GM23338 (cell line): Measurements from ENCODE around the gene CCDC6. TPM values are rescaled to one million over a fixed set of nuclear protein-coding genes. Genes with fewer than 3 reads are reported as not detected.

ENCODE experiments used
- ATAC-seq: fragments of 200-7000 bp; cut with Tn5 transposase; 3 replicates; pipeline ENCODE4 v1.9.1; 2020
- DNase-seq: peaks from one replicate; pipeline ENCODE4 v3.0.0-alpha.2; 2015; ENCODE audit warnings: low spot score
- H2AFZ ChIP-seq: fragments of 200-600 bp; sonication (generic); 2 replicates; pipeline ENCODE4 v1.8.0; 2016; ENCODE audit warnings: antibody characterized with exemption, mild to moderate bottlenecking, moderate library complexity
- H3F3A ChIP-seq: fragments of 200-600 bp; sonication (generic); replicated peaks from 2 replicates; pipeline ENCODE4 v1.8.0; 2017; ENCODE audit warnings: antibody characterized with exemption, mixed run types, low read depth
- H3K27ac ChIP-seq: fragments of 200-600 bp; sonication (generic); 2 replicates; pipeline ENCODE4 v1.6.1; 2016; ENCODE audit warnings: low read depth
- H3K27me3 ChIP-seq: fragments of 200-600 bp; sonication (generic); 2 replicates; pipeline ENCODE4 v1.8.0; 2016; ENCODE audit warnings: mild to moderate bottlenecking, mixed run types, moderate library complexity; ENCODE audit not compliant: insufficient read depth
- H3K36me3 ChIP-seq: fragments of 200-600 bp; sonication (generic); 2 replicates; pipeline ENCODE4 v1.8.0; 2016; ENCODE audit warnings: mild to moderate bottlenecking; ENCODE audit not compliant: insufficient read depth
- H3K4me1 ChIP-seq: fragments of 200-600 bp; sonication (generic); 2 replicates; pipeline ENCODE4 v1.8.0; 2016; ENCODE audit warnings: mild to moderate bottlenecking, moderate library complexity; ENCODE audit not compliant: insufficient read depth
- H3K4me2 ChIP-seq: fragments of 200-600 bp; sonication (generic); 2 replicates; pipeline ENCODE4 v1.7.1; 2017; ENCODE audit warnings: mixed run types
- H3K4me3 ChIP-seq: fragments of 200-600 bp; sonication (generic); 2 replicates; pipeline ENCODE4 v1.6.1; 2016; ENCODE audit warnings: mixed run types
- H3K79me2 ChIP-seq: fragments of 200-600 bp; sonication (generic); replicated peaks from 2 replicates; pipeline ENCODE4 v1.8.0; 2017; ENCODE audit warnings: mild to moderate bottlenecking; ENCODE audit not compliant: insufficient read depth
- H3K9me2 ChIP-seq: fragments of 200-600 bp; sonication (generic); 2 replicates; pipeline ENCODE4 v1.8.0; 2017; ENCODE audit not compliant: insufficient read depth
- H4K20me1 ChIP-seq: fragments of 200-600 bp; sonication (generic); replicated peaks from 2 replicates; pipeline ENCODE4 v1.8.0; 2017; ENCODE audit warnings: mild to moderate bottlenecking; ENCODE audit not compliant: insufficient read depth
- H3K27ac Mint-ChIP-seq: 2 replicates; pipeline ENCODE4 v1.8.0; 2020; ENCODE audit warnings: inconsistent platforms, mild to moderate bottlenecking, moderate library complexity, mixed read lengths
- H3K27me3 Mint-ChIP-seq: 3 replicates; pipeline ENCODE4 v1.8.0; 2022; ENCODE audit warnings: low read depth, mild to moderate bottlenecking, moderate library complexity, mixed read lengths, inconsistent platforms; ENCODE audit not compliant: insufficient read depth, poor library complexity
- H3K36me3 Mint-ChIP-seq: 3 replicates; pipeline ENCODE4 v1.8.0; 2021; ENCODE audit warnings: low read depth, mild to moderate bottlenecking, inconsistent platforms, moderate library complexity, mixed read lengths
- H3K4me1 Mint-ChIP-seq: 3 replicates; pipeline ENCODE4 v1.8.0; 2020; ENCODE audit warnings: mild to moderate bottlenecking, inconsistent platforms, mixed read lengths
- H3K4me3 Mint-ChIP-seq: 3 replicates; pipeline ENCODE4 v1.8.0; 2021; ENCODE audit warnings: moderate library complexity, mild to moderate bottlenecking, inconsistent platforms, mixed read lengths
- H3K9me3 Mint-ChIP-seq: 3 replicates; pipeline ENCODE4 v1.8.0; 2020; ENCODE audit warnings: moderate library complexity, mild to moderate bottlenecking, inconsistent platforms, mixed read lengths
- CREB1 ChIP-seq: fragments of 250-450 bp; sonication (Bioruptor Pico); IDR thresholded peaks from 2 replicates; pipeline ENCODE4 v1.5.0; 2020; ENCODE audit warnings: low read depth, mild to moderate bottlenecking, moderate library complexity
- ETS1 ChIP-seq: IDR thresholded peaks from 2 replicates; pipeline ENCODE4 v1.6.1; 2016; ENCODE audit warnings: antibody characterized with exemption
- EZH2 ChIP-seq: fragments of 200-600 bp; sonication (generic); IDR thresholded peaks from one replicate; pipeline ENCODE4 v1.8.0; 2017; ENCODE audit warnings: antibody characterized with exemption, mild to moderate bottlenecking, low read depth; ENCODE audit not compliant: unreplicated experiment
- EZH2phosphoT487 ChIP-seq: fragments of 200-600 bp; sonication (generic); IDR thresholded peaks from one replicate; pipeline ENCODE4 v1.8.1; 2018; ENCODE audit warnings: antibody characterized with exemption; ENCODE audit not compliant: unreplicated experiment
- JUNB ChIP-seq: IDR thresholded peaks from one replicate; pipeline ENCODE4 v1.6.1; 2016; ENCODE audit warnings: antibody characterized with exemption; ENCODE audit not compliant: unreplicated experiment
- NANOG ChIP-seq: IDR thresholded peaks from 2 replicates; pipeline ENCODE4 v1.6.1; 2016; ENCODE audit warnings: antibody characterized with exemption, borderline replicate concordance
- POLR2AphosphoS5 ChIP-seq: IDR thresholded peaks from 2 replicates; pipeline ENCODE4 v1.6.1; 2016; ENCODE audit warnings: antibody characterized with exemption, low read depth
- REST ChIP-seq: IDR thresholded peaks from one replicate; pipeline ENCODE4 v1.6.1; 2018; ENCODE audit warnings: antibody characterized with exemption; ENCODE audit not compliant: unreplicated experiment
- STAT1 ChIP-seq: IDR thresholded peaks from one replicate; pipeline ENCODE4 v1.6.1; 2016; ENCODE audit warnings: antibody characterized with exemption; ENCODE audit not compliant: unreplicated experiment
- ZNF114 ChIP-seq: fragments of 250-450 bp; sonication (Bioruptor Pico); IDR thresholded peaks from 2 replicates; pipeline ENCODE4 v1.5.0; 2020; ENCODE audit warnings: mild to moderate bottlenecking, moderate library complexity
- ZNF331 ChIP-seq: fragments of 250-450 bp; sonication (Bioruptor Pico); IDR thresholded peaks from 2 replicates; pipeline ENCODE4 v1.5.0; 2020; ENCODE audit warnings: low read depth, mild to moderate bottlenecking, moderate library complexity
- ZNF462 ChIP-seq: fragments of 250-450 bp; sonication (Bioruptor Pico); IDR thresholded peaks from 2 replicates; pipeline ENCODE4 v1.5.0; 2020; ENCODE audit warnings: mild to moderate bottlenecking, moderate library complexity
- polyA plus RNA-seq: library from polyadenylated mRNA; unstranded; fragments of >200 nt; fragmentation: Nextera tagmentation; extraction: Ambion mirVana; gene quantifications from 2 replicates; pipeline ENCODE4 v1.2.1, GENCODE V29; 2016
- total RNA-seq: library from RNA; depleted of rRNA; stranded (reverse); fragments of >200 nt; shearing (Covaris generic); gene quantifications from 2 replicates; pipeline ENCODE4 v1.2.3, GENCODE V29; 2014
- TF ChIP-seq, protein P1 (sequence below), 2 experiments: fragments of 200-600 bp in 1 of 2; sonication (generic) in 1 of 2; conservative IDR thresholded peaks; 2 replicates each; pipeline versions ENCODE4 v1.5.1 to v1.6.1; 2016 to 2017; ENCODE audit warnings: antibody characterized with exemption in 2 of 2, low read depth in 2 of 2, mild to moderate bottlenecking in 2 of 2, moderate library complexity in 1 of 2

The CCDC6 gene
- total and polyA plus RNA-seq, 2 experiments from 2014 or later = 32.5 to 66.9 TPM

DNA sequence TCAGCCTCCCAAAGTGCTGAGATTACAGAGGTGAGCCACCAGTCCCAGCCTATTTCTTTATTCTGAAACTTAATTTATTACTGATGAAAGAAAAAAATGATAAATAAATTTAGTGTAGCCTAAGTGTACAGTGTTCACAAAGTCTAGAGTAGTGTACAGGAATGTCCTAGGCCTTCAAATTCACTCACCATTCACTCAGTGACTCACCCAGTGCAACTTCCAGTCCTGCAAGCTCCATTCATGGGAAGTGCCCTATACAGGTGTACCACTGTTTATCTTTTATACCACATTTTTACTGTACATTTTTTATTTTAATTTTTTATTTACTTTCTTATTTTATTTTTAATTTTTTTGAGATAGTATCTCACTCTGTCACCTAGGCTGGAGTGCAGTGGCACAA is 165.3 kb downstream of the CCDC6 start:
- Histone ChIP-seq H3K79me2 (no peaks in the 10 kb centered on the region), H2AFZ (no peak overlapping the region), H3K9me2 (no peaks in the 10 kb centered on the region), H3K27me3 (no peaks in the 10 kb centered on the region), H3K4me1 (no peaks in the 10 kb centered on the region), H3K4me3 (no peak overlapping the region), H3K36me3 (no peaks in the 10 kb centered on the region), H3K4me2 (no peak overlapping the region), H4K20me1 (no peaks in the 10 kb centered on the region), H3K27ac (no peak overlapping the region), H3F3A (no peaks in the 10 kb centered on the region)
- H3K9me3 Mint-ChIP-seq = peaks cover 28% of the 10 kb centered on the region
- H3K27me3 Mint-ChIP-seq = no peaks in the 10 kb centered on the region
- no peak overlapping the region for H3K4me3 Mint-ChIP-seq
- H3K36me3 Mint-ChIP-seq = peaks cover 15% of the 10 kb centered on the region; the same call in 2 of the 3 replicates
- no peak for TF ChIP-seq JUNB
- TF ChIP-seq EZH2 = no peak
- TF ChIP-seq ETS1 = no peak
- TF ChIP-seq ZNF462 (CRISPR knock-in tag) = no peak
- TF ChIP-seq POLR2AphosphoS5 = no peak
- no peak for TF ChIP-seq NANOG
- TF ChIP-seq, protein P1, sequence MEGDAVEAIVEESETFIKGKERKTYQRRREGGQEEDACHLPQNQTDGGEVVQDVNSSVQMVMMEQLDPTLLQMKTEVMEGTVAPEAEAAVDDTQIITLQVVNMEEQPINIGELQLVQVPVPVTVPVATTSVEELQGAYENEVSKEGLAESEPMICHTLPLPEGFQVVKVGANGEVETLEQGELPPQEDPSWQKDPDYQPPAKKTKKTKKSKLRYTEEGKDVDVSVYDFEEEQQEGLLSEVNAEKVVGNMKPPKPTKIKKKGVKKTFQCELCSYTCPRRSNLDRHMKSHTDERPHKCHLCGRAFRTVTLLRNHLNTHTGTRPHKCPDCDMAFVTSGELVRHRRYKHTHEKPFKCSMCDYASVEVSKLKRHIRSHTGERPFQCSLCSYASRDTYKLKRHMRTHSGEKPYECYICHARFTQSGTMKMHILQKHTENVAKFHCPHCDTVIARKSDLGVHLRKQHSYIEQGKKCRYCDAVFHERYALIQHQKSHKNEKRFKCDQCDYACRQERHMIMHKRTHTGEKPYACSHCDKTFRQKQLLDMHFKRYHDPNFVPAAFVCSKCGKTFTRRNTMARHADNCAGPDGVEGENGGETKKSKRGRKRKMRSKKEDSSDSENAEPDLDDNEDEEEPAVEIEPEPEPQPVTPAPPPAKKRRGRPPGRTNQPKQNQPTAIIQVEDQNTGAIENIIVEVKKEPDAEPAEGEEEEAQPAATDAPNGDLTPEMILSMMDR (conservative IDR thresholded peaks at IDR 0.05; ENCODE audit: low read depth in 2 of 2) = no peak
- no peak for TF ChIP-seq EZH2phosphoT487
- no peak for TF ChIP-seq ZNF331 (CRISPR knock-in tag)
- TF ChIP-seq ZNF114 (CRISPR knock-in tag) = no peak
- TF ChIP-seq CREB1 (CRISPR knock-in tag) = no peak
- no peak for TF ChIP-seq REST
- no peak for TF ChIP-seq STAT1
- H3K27ac Mint-ChIP-seq = no peak overlapping the region
- no peak for DNase-seq
- no peaks in the 10 kb centered on the region for H3K4me1 Mint-ChIP-seq
- no peak for ATAC-seq
